SK-N-SH (cell line): Measurements from ENCODE around the gene CCDC57. TPM values are rescaled to one million over a fixed set of nuclear protein-coding genes. Genes with fewer than 3 reads are reported as not detected.

Experiments used
- CTCF ChIA-PET: fragments of 300-600, 350-600 bp; formaldehyde crosslinking; extraction: SDS; loops from one replicate; lab custom pipeline; 2021; lab: Yijun Ruan, JAX
- POLR2A ChIA-PET: fragments of 350-600 bp; sonication (Branson Sonifier 250); formaldehyde crosslinking; extraction: SDS; loops from one replicate; lab custom pipeline; 2020; ENCODE audit warnings: antibody characterized with exemption, inconsistent platforms; lab: Yijun Ruan, JAX
- DNase-seq: peaks from one replicate; pipeline ENCODE4 v3.0.0; 2012
- H2AFZ ChIP-seq: fragments of 200-600 bp; sonication (generic); 2 replicates; pipeline ENCODE4 v1.8.1; 2016; ENCODE audit warnings: antibody characterized with exemption, mild to moderate bottlenecking, low read depth
- H3F3A ChIP-seq: fragments of 200-600 bp; sonication (generic); replicated peaks from 2 replicates; pipeline ENCODE3; 2016; ENCODE audit warnings: antibody characterized with exemption, mild to moderate bottlenecking; ENCODE audit not compliant: insufficient read depth
- H3K27ac ChIP-seq, 2 experiments: fragments of 200-500 bp in 1 of 2; fragments of 200-600 bp in 1 of 2; sonication (Bioruptor generic) in 1 of 2; sonication (generic), shearing (Covaris generic) in 1 of 2; 2 replicates each; pipeline versions ENCODE4 v1.5.1 to v1.6.1; 2014 to 2016; ENCODE audit warnings: low read depth in 2 of 2, inconsistent platforms in 1 of 2, low read length in 1 of 2, mild to moderate bottlenecking in 1 of 2, mixed read lengths in 1 of 2
- H3K27me3 ChIP-seq: fragments of 200-600 bp; sonication (generic), shearing (Covaris generic); 2 replicates; pipeline ENCODE4 v1.6.1; 2016; ENCODE audit warnings: mixed run types; ENCODE audit not compliant: insufficient read depth
- H3K36me3 ChIP-seq, 2 experiments: fragments of 200-500 bp in 1 of 2; fragments of 200-600 bp in 1 of 2; sonication (Bioruptor generic) in 1 of 2; sonication (generic) in 1 of 2; replicated peaks in 1 of 2; 2 replicates each; pipeline versions ENCODE3 to v1.5.1; 2014 to 2016; ENCODE audit warnings: low read length in 1 of 2, mild to moderate bottlenecking in 1 of 2; ENCODE audit not compliant: insufficient read depth in 2 of 2, control insufficient read depth in 1 of 2
- H3K4me1 ChIP-seq, 2 experiments: fragments of 200-500 bp in 1 of 2; fragments of 200-600 bp in 1 of 2; sonication (Bioruptor generic) in 1 of 2; sonication (generic), shearing (Covaris generic) in 1 of 2; 2 replicates each; pipeline versions ENCODE4 v1.5.1 to v1.6.1; 2014 to 2016; ENCODE audit warnings: low read depth in 1 of 2, low read length in 1 of 2, mixed run types in 1 of 2; ENCODE audit not compliant: insufficient read depth in 2 of 2, control insufficient read depth in 1 of 2
- H3K4me2 ChIP-seq: fragments of 200-600 bp; sonication (generic), shearing (Covaris generic); 2 replicates; pipeline ENCODE4 v1.6.1; 2017; ENCODE audit warnings: mixed run types
- H3K4me3 ChIP-seq, 2 experiments: fragments of 200-500 bp in 1 of 2; fragments of 200-600 bp in 1 of 2; sonication (Bioruptor generic) in 1 of 2; sonication (generic), shearing (Covaris generic) in 1 of 2; 2 replicates each; pipeline versions ENCODE4 v1.5.1 to v1.8.1; 2014 to 2016; ENCODE audit warnings: low read depth in 2 of 2, inconsistent platforms in 1 of 2, low read length in 1 of 2, mild to moderate bottlenecking in 1 of 2, mixed read lengths in 1 of 2, moderate library complexity in 1 of 2
- H3K79me2 ChIP-seq: fragments of 200-600 bp; sonication (generic); 2 replicates; pipeline ENCODE4 v1.8.1; 2017; ENCODE audit warnings: mild to moderate bottlenecking; ENCODE audit not compliant: insufficient read depth
- H3K9ac ChIP-seq: fragments of 200-600 bp; sonication (generic); 2 replicates; pipeline ENCODE4 v1.6.1; 2017; ENCODE audit warnings: mixed run types
- H3K9me2 ChIP-seq: fragments of 200-600 bp; sonication (generic); 2 replicates; pipeline ENCODE4 v1.6.1; 2017; ENCODE audit warnings: mixed run types
- H3K9me3 ChIP-seq: fragments of 200-600 bp; sonication (generic); 2 replicates; pipeline ENCODE4 v1.6.1; 2017; ENCODE audit warnings: mixed run types, mild to moderate bottlenecking, moderate library complexity
- H4K20me1 ChIP-seq: fragments of 200-600 bp; sonication (generic); 2 replicates; pipeline ENCODE4 v1.6.1; 2017; ENCODE audit warnings: mild to moderate bottlenecking, mixed run types; ENCODE audit not compliant: insufficient read depth
- EP300 ChIP-seq, 2 experiments: IDR thresholded peaks; 2 replicates each; pipeline versions ENCODE4 v1.4.0 to v1.6.1; 2012; ENCODE audit warnings: borderline replicate concordance in 1 of 2, low read depth in 1 of 2, low read length in 1 of 2
- EZH2phosphoT487 ChIP-seq: fragments of 200-600 bp; sonication (generic); IDR thresholded peaks from 2 replicates; pipeline ENCODE4 v1.6.1; 2017; ENCODE audit warnings: low read depth, mixed run types, mild to moderate bottlenecking, antibody characterized with exemption, moderate library complexity, borderline replicate concordance
- FOSL2 ChIP-seq: IDR thresholded peaks from 2 replicates; pipeline ENCODE4 v1.4.0; 2012; ENCODE audit warnings: low read depth, mild to moderate bottlenecking, moderate library complexity, borderline replicate concordance
- FOXJ3 ChIP-seq: sonication (generic); formaldehyde crosslinking; IDR thresholded peaks from 2 replicates; pipeline ENCODE4 v1.5.1; 2020; ENCODE audit warnings: mild to moderate bottlenecking, missing genetic modification reagents
- GABPA ChIP-seq: IDR thresholded peaks from 2 replicates; pipeline ENCODE4 v1.4.0; 2012; ENCODE audit warnings: low read depth, mild to moderate bottlenecking
- IRF3 ChIP-seq: fragments of 150-350 bp; IDR thresholded peaks from 2 replicates; pipeline ENCODE4 v1.6.1; 2016; ENCODE audit warnings: mild to moderate bottlenecking, low read depth, low read length
- JUND ChIP-seq: IDR thresholded peaks from 2 replicates; pipeline ENCODE4 v1.4.0; 2012
- NFIC ChIP-seq: IDR thresholded peaks from 2 replicates; pipeline ENCODE4 v1.4.0; 2012; ENCODE audit warnings: borderline replicate concordance
- NRF1 ChIP-seq: IDR thresholded peaks from 2 replicates; pipeline ENCODE4 v1.6.1; 2012; ENCODE audit warnings: low read depth, mild to moderate bottlenecking, low read length
- RAD21 ChIP-seq: IDR thresholded peaks from 2 replicates; pipeline ENCODE4 v1.6.1; 2012; ENCODE audit warnings: mild to moderate bottlenecking, low read length
- RCOR1 ChIP-seq: fragments of 150-350 bp; IDR thresholded peaks from 2 replicates; pipeline ENCODE4 v1.6.1; 2017; ENCODE audit warnings: antibody characterized with exemption, low read length
- RFX5 ChIP-seq: IDR thresholded peaks from 2 replicates; pipeline ENCODE4 v1.6.1; 2012; ENCODE audit warnings: mild to moderate bottlenecking, improper control_type of control experiment, low read length
- SMC3 ChIP-seq: IDR thresholded peaks from 2 replicates; pipeline ENCODE4 v1.6.1; 2012; ENCODE audit warnings: low read depth, low read length, improper control_type of control experiment
- TCF12 ChIP-seq: IDR thresholded peaks from 2 replicates; pipeline ENCODE4 v1.4.0; 2012
- TEAD4 ChIP-seq: IDR thresholded peaks from 2 replicates; pipeline ENCODE4 v1.4.0; 2012; ENCODE audit warnings: mild to moderate bottlenecking, borderline replicate concordance; ENCODE audit not compliant: insufficient read depth
- ZBTB33 ChIP-seq: IDR thresholded peaks from 2 replicates; pipeline ENCODE4 v1.4.0; 2012; ENCODE audit warnings: low read depth, borderline replicate concordance
- whole genome bisulfite sequencing: methylation state at CpG from one replicate; pipeline ENCODE4 v1.1.6; 2017; ENCODE audit warnings: low lambda C conversion rate; 5-methylcytosine and 5-hydroxymethylcytosine counted together
- polyA plus RNA-seq, 3 experiments: library from polyadenylated mRNA; depleted of rRNA; stranded (reverse); fragments of >200 nt; gene quantifications; 2 replicates each; pipeline ENCODE4 v1.2.3, GENCODE V29; 2012
- TF ChIP-seq, protein P1 (sequence below): IDR thresholded peaks from 2 replicates; pipeline ENCODE4 v1.4.0; 2012; ENCODE audit warnings: low read depth
- TF ChIP-seq, protein P2 (sequence below): IDR thresholded peaks from 2 replicates; pipeline ENCODE4; 2012

The CCDC57 gene
- polyA plus RNA-seq, 1 of the 3 experiments (the other 2 are of a cell fraction), result 68.6 TPM

DNA sequence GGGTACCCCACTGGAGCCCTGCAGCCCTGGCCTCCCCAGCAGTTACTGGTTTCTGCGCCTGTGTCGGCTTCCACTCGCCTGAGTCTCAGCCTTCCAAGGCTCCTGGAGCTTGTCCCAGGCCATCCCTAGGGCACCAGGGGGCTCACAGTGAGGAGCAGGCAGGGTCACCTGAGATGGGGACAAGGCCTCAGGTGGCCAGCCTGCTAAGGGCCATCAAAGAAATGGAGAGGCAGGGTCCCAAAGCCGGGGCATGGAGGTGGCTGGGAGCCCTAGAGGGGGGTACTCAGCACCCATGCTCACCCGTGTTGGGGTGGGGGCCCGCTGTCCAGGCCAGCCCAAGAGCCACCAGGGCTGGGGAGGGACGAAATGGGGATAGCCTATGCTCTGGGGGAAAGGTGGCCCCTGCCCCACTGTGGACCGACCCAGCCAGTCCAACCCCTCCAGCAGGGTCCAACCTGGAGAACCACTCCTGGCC is 115.9 kb downstream of the CCDC57 start:
- peaks cover 39% of the 10 kb centered on the region for H3K79me2 ChIP-seq
- peak overlapping the region; percentile 100 for H3K4me2 ChIP-seq
- H3K4me1 ChIP-seq, result peaks cover 21 to 42% of the 10 kb centered on the region in 2 experiments
- H3K36me3 ChIP-seq, result peaks cover 20 to 41% of the 10 kb centered on the region in 2 experiments
- H3K27ac ChIP-seq, result peak overlapping the region; percentile 77 to 94
- H3F3A ChIP-seq, result peaks cover 12% of the 10 kb centered on the region
- peaks cover 23% of the 10 kb centered on the region for H4K20me1 ChIP-seq
- no peak for TF ChIP-seq NRF1
- no peak for TF ChIP-seq FOSL2
- no peak for TF ChIP-seq FOXJ3
- no peak for TF ChIP-seq RFX5
- TF ChIP-seq GABPA, result no peak
- TF ChIP-seq, protein P1, sequence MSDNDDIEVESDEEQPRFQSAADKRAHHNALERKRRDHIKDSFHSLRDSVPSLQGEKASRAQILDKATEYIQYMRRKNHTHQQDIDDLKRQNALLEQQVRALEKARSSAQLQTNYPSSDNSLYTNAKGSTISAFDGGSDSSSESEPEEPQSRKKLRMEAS, result no peak
- no peaks in the 10 kb centered on the region for H3K9me3 ChIP-seq
- H3K9ac ChIP-seq, result peak overlapping the region; percentile 88
- no peaks in the 10 kb centered on the region for H3K27me3 ChIP-seq
- no peak overlapping the region for H2AFZ ChIP-seq
- WGBS, result 32% methylated on average over 5 of the region's 8 CpGs
- DNase-seq, result no peak
- H3K4me3 ChIP-seq, result peak overlapping the region; percentile 86 to 94
- ChIA-PET POLR2A (interaction anchor here (0.8 to 2.2 kb wide), 2 partner anchors 10 to 17 kb away, joined by 3 to 5 read pairs; no protein-coding TSS in a partner anchor), CTCF (interaction anchor here (1.5 to 2.6 kb wide), 5 partner anchors 10 to 84 kb away, joined by 4 to 15 read pairs (median 7); partner anchors contain the start of gene RAC3)
- H3K9me2 ChIP-seq, result no peaks in the 10 kb centered on the region

DNA sequence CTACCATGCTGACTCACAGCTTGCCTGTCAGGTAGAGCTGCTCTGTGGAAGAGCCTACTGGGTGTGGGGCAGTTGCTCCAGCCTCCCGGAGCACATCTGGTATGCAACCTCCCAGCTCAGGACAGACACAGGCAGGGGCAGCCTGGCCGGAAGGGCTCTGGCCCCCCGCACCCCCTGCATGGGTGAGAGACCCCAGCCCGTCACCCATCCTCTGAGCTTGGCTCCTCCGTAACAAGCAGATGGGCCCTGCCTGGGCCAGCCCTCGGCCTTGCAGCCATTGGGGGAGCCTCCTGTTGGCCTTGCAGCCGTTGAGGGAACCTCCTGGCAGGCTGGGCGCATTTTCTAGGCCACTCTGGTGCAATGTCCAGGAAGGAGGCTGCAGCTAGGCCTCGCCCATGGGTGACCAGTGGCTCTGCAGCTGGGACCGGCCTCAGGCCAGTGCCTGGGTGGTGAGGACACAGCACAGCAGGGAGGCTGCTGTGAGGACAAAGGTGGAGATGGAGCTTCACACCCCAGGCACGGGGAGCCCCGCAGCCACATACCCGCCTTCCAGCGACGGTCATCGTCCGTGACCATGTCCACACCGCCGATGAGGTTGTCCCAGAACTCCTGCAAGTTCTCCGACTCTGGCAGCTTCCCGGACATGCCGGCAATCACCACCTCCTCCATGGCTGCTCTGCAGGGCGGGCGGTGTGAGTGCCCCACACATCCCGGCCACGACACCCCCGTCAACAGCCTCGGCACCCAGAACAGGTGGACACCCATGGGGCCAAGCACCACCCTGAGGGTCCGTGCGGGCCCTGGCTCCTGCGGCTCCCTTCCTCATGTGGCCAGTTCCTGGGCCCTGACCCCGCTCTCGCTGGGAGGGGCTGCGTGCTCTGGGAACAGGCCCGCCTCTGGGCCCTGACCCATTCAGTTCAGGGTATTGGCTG is 116.6 kb downstream of the CCDC57 start:
- Histone ChIP-seq H3K9me2 (no peaks in the 10 kb centered on the region), H3K4me1 (peaks cover 21 to 34% of the 10 kb centered on the region in 2 experiments), H3K36me3 (peaks cover 26 to 48% of the 10 kb centered on the region in 2 experiments), H3K9ac (peak overlapping the region; percentile 88), H2AFZ (no peak overlapping the region), H3K4me2 (peak overlapping the region; percentile 100), H3K27ac (no peak overlapping the region; a peak in 1 of 4 replicates), H3K4me3 (peak overlapping the region; percentile 86 to 94; a peak in 3 of 4 replicates), H3K27me3 (no peaks in the 10 kb centered on the region), H3K79me2 (peaks cover 39% of the 10 kb centered on the region), H4K20me1 (peaks cover 23% of the 10 kb centered on the region), H3K9me3 (no peaks in the 10 kb centered on the region), H3F3A (peaks cover 12% of the 10 kb centered on the region)
- ChIA-PET CTCF (interaction anchor here (1.0 to 2.4 kb wide), 4 partner anchors 8 to 83 kb away, joined by 3 to 15 read pairs (median 5); partner anchors contain the start of gene RAC3), POLR2A (interaction anchor here (0.7 to 2.2 kb wide), 4 partner anchors 9 to 37 kb away, joined by 3 to 5 read pairs (median 4); no protein-coding TSS in a partner anchor)
- no peak for DNase-seq
- WGBS, result 96% methylated on average over 32 of the region's 35 CpGs
- TF ChIP-seq NFIC, result no peak
- no peak for TF ChIP-seq IRF3
- no peak for TF ChIP-seq RFX5
- no peak for TF ChIP-seq EP300 (IDR thresholded peaks at IDR 0.05; ENCODE audit: borderline replicate concordance in 1 of 2, low read depth in 1 of 2, low read length in 1 of 2)
- TF ChIP-seq, protein P1, result no peak
- TF ChIP-seq ZBTB33, result no peak
- no peak for TF ChIP-seq NRF1
- TF ChIP-seq FOSL2, result no peak
- TF ChIP-seq, protein P2, sequence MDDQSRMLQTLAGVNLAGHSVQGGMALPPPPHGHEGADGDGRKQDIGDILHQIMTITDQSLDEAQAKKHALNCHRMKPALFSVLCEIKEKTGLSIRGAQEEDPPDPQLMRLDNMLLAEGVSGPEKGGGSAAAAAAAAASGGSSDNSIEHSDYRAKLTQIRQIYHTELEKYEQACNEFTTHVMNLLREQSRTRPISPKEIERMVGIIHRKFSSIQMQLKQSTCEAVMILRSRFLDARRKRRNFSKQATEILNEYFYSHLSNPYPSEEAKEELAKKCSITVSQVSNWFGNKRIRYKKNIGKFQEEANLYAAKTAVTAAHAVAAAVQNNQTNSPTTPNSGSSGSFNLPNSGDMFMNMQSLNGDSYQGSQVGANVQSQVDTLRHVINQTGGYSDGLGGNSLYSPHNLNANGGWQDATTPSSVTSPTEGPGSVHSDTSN, result no peak
- no peak for TF ChIP-seq GABPA
- no peak for TF ChIP-seq EZH2phosphoT487
- no peak for TF ChIP-seq RAD21
- no peak for TF ChIP-seq TCF12
- no peak for TF ChIP-seq SMC3
- no peak for TF ChIP-seq RCOR1
- no peak for TF ChIP-seq TEAD4
- no peak for TF ChIP-seq JUND
